GM21717 (cell line): Measurements from ENCODE around the gene KCTD16.

Experiments used
- ATAC-seq: cut with Tn5 transposase; IDR thresholded peaks from one replicate; pipeline ENCODE4 v1.9.1; 2021; ENCODE audit warnings: mild to moderate bottlenecking, moderate library complexity; ENCODE audit not compliant: unreplicated experiment

KCTD16 gene

GRCh38 chr5:144504929-144505577 lies 334.4 kb downstream of the KCTD16 start:
- ATAC-seq = no peak

DNA sequence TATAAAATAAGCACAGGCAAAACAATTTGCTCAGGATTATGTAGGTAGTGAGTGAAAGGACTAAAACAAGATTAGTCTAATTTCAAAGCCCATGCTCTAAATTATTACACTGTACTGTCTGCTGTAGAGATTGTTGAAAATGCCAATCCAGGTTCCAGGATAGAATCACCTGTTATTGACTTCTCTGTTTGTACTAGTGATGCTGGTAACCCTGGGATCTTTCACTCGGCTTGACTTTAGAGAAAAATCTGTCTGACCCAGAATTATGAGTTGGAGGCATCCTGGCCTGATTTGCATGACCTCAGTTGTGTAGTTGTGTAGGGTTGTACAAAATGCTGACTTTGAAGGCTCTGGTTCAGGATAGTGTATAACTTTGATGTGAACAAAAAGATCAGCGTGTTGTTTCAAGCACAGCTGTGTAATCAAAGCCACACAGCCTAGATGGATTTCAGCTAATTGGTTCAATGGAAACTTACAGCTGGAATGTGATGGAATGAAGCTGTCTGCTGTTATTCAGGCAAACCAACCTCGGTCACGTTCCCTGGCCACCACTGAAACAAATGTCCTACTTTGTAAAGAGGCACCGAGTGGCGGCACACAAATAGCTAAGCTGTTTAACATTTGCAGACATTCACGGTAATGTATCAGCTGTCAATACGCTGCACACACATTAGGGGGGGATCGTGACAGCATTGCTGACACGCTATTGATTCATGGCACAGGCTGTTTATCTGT lies 340.3 kb downstream of the KCTD16 start:
- no peak for ATAC-seq

GRCh38 chr5:144511580-144512072 lies 341.0 kb downstream of the KCTD16 start:
- ATAC-seq = no peak

- no peak for ATAC-seq
Observed at GRCh38 chr5:144522698-144523097, 352.0 kb downstream of the KCTD16 start.

DNA sequence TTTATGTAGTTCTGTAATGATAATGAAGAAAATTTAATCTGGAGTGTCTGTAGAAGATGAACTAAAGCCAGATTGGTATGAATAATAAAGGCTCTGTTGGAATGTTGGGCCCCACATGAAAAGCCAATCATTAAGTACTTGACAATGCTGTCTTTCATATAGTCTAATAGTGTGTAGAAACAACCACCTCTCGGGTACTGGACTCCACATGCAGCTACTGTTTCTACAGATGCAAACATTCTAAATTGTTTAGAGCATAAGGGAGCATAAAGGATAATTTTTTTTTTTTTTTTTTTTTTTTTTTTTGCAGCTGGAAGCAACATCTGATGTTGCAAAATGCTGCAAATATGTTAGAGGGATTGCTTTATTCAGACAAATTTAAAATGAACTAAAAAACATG lies 354.3 kb downstream of the KCTD16 start:
- no peak for ATAC-seq

GRCh38 chr5:144531188-144531587 lies 360.5 kb downstream of the KCTD16 start:
- ATAC-seq = no peak
